ENCODE measurements around the gene CASK.
"Not testable (repeated sequence)": the region's sequence is repeated elsewhere in the genome, so short reads cannot be mapped to it uniquely, and the experiment has no call there.

The CASK gene

DNA sequence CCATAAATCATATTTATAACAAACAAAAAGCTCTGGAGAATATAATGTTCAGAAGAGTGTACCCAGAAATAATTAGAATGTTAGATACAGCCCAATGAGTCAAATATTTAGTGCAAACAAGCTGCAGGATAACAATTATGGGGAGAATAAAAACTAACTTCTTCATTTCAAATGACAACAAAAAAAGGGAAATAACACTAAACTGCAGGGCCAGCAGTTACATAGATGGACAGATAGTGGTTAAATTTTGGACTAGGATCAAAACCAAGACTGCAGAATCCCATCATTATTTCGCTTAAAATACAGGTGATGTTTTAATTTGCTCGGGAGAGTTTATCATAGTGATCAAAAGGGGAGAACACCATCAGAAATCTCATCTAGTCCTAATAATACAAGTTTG is 235.2 kb downstream of the CASK start:
- no peak for DNase-seq

DNA sequence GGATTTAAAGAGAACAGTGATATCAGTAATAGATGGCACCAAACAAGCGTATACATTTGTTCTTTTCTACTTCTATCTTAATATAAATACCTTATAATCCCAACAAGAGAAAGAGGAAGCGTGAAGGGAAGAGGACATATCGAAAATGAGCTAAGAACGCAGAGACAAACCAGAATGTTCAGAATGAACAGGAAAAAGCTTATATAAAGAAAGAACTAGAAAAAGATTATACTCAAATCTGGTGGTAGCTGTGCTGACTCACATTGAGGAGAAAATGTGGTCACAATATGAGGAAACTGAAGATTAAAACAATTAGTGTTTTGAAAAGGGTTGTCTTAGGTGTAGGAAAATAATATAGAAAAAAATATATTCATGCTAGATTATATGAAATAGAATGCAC is 236.6 kb downstream of the CASK start:
- DNase-seq = no peak

DNA sequence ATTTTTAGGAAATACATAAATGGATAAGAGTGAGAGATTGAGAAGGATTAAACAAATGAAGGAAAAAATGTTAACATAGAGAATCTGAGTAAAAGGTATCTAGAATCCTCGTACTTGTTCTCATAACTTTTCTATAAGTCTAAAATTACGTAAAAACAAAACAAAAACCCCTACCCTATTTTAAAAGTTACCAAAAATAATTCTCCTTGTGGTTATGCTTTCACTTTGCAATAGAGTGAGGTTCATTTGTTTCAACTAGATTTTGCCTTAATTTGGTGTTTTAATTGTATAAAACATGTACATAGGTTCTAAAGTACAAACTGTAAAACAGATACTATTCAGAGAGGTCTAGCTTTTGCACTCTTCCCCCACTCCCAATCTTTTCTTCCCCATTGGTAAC is 238.4 kb downstream of the CASK start:
- no peak for DNase-seq

DNA sequence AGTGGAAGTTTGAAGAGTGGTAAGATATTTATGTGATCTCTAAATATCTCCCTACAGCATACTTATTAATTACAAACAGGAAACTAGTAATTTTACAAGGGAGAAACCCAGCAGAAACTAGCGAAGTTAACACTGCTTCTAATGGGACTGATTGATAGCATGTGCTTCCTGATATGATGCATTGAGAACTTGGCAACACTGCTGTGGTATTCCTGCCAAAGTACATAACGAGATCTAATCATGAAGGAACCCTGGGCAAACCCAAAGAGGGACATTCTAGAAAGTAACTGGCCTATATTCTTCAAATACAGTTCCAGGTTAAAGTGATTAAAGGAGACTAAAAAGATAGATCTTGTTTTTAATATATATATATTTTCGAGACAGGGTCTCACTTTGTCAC is 239.2 kb downstream of the CASK start:
- DNase-seq = no peak

DNA sequence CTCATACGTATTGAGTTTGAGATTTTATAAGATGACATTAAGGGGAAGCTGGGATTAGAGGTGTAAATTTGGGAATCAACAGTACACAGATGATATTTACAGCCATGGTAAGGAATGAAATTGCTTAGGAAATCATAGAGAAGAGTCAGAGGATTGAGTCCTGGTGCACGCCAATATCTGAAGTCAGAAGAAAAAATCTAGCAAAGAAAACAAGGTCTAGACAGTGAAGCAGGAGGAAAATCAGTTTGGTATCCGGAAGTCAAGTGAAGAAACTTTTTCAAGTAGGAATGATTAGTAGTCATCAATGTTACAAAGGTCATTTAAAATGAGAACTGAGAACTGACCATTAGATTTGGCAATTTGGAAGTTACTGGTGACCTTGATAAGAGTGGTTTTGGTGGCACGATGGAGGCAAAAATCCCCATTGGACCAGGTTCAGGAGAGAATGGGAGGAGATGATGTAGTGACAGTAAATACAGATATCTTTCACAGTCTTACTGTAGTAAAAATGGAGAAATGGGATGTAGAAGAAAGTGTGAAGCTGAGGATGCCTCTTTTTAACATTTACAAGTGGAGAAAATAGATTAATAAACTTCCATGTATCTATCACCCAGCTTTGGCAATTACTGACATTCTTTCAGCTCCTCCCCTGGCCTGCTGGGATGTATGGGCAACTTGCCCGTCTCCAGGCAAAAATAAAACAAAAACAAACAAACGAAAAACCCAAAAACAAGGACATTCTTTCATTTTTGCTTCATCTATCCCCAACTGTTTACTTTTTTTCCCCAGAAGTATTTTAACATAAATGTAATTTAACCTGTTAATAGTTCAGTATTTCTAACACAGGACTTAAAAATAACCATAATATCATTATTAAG is 245.9 kb downstream of the CASK start:
- DNase-seq = no peak

DNA sequence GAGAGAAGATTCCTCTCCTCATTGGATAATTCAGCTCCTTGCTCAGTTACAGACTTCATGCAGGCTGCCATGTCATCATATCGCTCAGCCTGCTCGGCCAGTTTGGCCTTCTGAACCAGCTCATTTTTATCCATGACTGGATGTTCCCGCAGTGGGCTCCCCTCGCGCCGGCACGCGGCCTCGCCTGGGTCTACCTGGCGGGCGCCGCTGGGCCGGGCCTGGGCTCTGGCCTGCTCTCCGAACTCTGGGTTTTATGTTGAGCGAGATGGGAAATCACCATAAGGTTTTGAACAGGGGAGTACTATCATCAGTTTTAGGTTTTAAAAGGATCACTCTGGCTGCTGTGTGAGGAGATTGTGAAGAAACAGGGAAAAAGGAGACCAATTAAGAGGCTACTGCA is 247.0 kb downstream of the CASK start:
- DNase-seq = not testable (repeated sequence)

DNA sequence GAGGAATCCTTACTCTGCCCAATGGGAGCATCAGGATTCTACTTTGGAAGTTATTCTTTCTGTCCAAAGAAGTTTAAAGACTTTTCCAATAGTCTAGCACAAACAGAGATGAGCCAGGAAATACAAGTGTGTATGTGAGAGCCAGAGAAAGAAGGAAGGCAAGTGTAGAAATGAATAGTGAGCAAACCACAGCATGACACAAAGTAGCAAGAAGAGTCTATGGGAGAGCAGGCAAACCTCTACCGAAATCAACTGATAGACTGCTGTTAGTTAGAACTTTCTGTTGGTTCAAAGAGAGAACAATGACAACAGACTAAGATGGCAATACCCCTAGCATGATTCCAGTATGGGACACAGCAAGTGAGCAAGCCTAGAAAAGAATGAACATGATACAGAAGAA is 250.7 kb downstream of the CASK start:
- no peak for DNase-seq

DNA sequence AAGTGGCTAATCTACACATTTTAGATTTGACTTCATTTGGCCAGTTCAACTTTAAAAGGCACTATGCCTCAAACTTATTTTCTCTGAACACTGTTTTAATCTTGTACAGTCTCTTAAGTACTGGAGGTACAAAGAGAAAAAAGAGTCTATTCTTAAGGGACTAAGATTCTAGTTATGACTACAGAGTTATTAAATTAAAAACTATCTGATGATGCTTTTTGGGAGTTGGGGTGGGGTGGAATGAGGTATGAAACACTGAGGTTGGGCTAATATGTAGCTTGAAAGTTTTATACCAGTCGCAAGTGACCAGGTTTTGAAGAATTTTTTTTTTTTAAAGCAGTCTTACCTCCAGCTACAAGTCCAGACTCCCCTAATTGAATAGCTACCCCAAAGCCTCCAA is 252.3 kb downstream of the CASK start:
- DNase-seq = no peak

DNA sequence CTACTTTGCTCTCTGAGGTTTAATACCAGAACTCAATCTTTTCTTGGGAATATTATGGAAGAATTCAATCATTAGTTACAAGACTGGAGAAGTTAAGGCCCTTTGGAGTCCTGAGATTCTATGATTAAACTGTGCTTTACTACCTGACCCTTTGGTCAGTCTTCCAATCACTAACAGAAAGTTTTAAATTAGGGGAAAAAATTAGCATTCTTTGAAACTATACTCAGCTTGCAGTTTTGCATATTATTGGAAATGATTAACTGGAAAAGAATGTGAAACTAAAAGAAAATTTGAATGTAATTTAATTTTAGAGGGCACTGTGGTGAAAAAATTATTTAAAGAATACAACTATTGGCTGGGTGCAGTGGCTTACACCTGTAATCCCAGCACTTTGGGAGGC is 253.2 kb downstream of the CASK start:
- no peak for DNase-seq

DNA sequence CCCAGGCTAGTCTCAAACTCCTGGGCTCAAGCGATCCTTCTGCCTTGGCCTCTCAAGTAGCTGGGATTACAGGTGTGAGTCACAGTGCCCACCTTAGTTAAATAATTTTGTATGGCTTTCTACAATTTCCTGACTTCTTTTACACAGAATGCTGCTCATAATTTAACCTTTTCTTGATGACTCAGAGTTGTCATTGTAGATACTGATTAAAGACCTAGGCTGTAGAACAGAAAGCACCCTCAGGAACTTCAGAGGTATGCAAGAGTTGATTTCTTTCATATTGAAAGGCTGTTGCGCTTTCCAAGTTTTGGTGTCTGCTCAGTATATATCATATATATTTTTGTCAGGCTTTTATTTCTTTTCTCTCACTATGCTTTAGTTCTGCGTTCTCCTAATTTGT is 255.7 kb downstream of the CASK start:
- DNase-seq = no peak

DNA sequence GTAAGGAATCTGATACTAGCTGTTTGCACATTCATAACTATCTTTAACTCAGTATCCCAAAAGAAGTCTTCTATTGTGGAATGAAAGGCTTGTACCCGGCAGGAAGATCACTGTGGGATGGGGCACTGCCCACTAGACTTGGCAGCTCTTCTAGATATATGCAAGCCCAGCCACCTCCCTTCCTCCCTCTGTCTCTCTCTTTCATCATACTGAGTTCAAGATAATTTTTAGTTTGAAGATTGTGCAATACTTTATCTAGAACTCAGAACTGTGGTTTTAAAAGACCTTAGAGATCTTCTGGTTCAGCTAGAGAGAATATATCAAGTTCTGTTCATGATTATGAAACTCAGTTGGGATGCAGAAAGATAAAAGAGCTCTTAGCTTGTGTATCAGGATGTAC is 257.1 kb downstream of the CASK start:
- DNase-seq = no peak

DNA sequence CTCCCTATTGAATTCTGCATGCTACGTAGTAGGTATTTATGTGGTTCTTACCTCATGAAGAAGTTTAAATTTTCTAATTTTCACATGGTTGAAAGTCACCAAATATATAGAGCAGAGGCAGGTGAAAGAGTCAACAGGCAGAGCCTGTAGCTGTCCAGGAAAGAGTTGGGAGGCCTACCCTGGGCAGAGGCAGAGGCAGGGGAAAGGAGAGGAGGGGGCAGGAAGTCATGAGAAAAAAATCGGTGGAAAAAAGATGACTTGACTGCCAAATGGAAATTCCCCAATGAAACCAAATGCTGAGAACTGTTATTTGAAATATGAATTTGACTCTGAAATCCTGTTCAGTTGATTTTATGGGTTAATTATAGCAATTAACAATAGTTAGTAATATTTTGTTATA is 257.7 kb downstream of the CASK start:
- DNase-seq = no peak

DNA sequence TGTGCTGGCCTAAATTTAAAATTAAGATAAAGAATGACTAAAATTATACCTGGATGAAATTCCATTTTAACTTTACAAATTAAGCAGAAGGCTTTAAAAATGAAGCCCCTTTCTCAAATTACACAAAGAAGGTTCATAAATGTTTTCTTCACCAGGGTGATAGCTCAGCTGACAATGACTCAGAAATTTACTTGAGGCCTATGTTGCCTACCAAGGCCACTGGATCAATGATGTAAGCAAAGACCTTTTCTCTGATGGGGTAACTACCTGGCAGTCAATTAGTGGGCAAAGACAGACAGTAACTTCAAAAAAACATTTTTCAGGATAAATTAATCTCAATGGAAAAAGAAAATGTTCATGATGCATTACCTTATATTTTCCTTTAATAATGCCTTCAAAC is 258.4 kb downstream of the CASK start:
- DNase-seq = no peak

DNA sequence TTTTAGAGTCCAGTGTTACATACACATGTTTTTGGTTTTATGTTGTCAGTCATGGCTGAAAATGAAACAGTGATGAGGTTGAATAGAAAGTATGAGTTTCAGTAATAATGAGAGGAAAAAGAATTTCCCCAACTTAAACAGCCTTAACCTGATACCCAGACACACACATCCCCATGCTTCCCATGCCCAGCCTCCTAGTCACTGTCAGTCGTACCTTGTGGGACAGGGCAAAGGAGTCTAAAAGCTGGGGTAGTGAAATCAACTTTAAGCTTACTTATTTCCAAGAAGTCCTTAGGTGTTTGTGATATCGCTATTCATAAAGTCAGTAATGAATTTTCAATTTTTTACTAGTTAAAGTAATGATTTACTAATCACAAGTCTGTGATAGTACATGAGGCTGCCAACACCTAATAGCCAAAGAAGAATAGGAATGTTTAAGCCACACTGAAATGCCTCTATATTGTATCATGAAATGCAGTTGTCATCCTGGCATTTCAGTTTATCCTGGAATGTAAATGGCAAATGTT is 258.9 kb downstream of the CASK start:
- no peak for DNase-seq

DNA sequence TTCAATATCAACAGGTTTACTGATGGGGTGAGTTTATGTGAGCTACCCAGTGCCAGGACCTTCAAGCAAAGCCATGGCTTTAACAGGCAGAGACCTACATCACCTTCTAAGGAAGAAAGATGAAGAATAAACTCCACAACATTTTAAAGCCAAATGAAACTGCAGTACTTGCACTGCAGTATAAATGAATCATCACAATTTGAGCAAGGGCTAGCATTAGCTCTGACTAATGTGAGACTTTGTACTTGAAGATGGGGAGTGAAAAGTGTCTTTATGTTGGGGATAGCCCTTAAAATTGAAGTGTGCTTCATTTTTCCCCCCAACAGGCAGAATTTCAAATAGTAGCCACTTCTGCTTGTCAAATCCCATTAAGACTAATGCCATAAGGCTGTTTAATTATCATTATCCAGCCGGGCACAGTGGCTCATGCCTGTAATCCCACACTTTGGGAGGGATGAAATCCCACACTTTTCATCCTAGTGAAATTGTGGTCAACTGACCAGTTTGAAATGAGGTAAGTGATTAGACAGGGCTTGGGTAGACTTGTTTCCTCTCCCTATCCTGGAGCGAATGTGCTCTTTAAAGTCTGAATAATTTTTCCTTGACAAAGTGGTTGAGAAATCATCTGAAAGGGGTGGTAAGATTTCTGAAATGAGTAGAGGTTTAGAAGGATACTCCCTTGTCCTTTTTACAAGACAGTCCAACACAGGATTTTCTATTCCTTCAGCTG is 261.8 kb downstream of the CASK start:
- no peak for DNase-seq

DNA sequence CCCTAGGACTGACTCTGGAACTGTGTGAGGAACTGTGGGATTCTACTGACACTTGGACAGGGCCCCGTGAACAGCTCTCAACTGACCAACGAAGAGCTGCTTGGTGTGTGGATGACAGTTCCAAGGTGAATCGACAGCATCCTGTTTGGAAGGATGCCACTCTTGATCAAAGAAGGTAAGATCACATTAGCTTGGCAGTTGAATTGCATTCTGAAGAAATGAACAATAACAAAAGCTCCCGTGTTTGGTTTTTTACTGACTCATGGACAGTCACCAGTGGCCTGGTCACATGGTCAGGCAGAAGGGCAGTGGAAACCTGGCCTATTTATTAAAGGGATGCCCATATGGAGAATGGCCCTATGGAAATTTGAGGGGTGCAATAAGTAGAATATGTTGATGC is 267.7 kb downstream of the CASK start:
- no peak for DNase-seq

DNA sequence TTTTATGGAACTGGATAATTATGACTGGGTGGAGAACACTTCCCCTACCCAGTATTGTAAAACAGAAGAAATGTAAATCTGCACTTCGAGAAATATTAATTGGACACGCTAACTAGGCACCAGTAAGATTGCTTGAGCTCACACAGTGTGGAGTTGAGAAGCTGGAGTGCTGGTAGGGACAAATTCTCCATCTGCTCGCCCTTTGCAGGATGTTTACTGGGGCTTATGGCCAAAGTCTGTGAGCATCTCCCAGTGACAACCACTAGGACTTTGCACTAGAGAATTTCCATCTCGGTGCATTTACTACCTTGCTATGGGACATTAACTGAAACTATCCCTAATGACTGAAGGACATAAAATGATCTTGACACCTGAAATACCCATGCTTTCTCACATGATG is 268.3 kb downstream of the CASK start:
- DNase-seq = no peak

DNA sequence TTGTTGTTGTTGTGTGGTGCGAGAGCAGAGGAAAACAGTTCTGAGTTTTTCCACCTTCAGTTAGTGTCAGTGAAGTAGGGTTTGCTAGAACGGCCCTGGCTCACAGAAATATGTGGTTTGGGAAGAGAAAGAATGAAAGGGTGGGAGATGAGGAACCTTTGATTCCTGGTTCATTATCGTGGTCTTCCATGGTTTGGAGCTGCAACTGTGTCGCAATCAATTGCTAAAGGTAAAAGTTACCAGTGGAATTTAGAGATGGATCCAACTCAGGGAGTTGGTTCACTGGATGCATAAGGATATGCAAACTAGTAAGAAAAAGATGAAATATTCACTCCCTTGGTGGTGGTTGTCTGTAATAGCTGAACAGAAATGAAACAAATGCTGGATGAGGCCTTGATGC is 270.2 kb downstream of the CASK start:
- DNase-seq = no peak

DNA sequence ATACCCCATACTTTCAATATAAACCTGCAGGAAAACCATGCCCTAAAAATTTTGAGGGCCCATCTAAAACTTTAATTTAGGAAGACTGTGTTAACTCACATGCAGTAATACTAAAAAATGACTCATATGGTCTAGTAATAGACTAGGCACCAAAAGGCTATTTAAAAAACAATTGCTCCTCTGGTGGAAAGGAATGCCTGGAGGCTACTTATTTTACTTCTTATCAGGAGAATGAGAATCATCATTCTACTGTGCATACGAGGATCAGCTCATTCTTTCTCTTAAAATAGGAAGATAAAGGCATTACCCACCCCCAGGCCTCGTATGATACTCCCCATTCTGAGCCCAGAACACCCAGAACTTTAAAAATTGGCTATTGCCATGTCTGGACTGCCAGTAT is 277.2 kb downstream of the CASK start:
- not testable (repeated sequence) for DNase-seq

DNA sequence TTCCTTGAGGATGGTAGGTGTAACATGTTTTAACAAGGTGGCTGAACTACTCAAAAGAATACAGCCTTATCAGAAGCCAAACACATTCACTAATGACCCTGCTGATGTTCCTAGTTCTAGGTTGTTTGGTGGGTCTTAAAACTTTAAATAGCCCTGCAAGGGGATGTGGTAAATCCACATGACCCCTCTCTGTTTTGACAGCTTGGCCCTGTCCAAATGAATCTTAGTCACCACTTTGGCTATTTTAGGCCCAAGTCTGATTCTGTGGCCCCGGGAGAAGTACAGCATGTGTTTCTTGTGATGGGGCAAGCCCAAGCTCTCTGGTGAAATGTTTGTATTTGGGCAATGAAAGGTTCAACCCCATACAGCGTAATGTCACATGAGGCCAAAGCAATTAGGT is 289.1 kb downstream of the CASK start:
- DNase-seq = no peak

DNA sequence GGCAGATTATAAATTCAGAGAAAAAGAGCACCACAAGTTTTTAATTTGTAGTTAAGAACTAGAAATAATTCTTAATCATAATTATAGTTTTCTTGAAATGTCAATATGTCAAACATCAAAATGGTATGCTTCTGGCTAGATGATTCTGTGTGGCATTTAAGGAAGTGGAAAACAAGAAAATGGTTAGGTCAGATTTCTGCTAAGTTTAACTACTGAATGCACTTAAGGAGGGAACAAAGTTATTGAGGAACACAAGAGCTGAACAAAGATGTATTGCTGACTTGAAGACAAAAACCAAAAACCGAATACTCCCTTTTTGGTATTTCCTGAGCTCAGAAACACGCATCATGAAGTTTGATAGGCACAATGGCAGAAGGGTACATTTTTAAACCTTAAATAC is 293.3 kb downstream of the CASK start:
- DNase-seq = no peak

DNA sequence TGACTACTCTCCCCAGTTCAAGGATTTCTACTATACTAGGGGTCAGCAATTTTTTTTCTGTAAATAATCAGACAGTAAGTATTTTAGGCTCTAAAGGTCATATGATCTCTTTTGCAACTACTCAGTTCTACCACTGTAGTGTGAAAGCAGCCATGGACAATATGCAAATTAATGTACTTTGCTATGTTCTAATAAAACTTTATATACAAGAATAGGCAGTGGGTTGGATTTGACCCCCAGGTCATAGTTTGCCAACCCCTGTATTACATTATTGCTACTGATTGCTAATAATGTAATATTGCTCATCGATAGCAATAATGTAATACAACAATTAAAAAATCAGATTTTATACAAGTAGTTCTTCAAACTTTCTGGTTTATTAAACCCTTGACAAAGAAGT is 293.8 kb downstream of the CASK start:
- DNase-seq = no peak

DNA sequence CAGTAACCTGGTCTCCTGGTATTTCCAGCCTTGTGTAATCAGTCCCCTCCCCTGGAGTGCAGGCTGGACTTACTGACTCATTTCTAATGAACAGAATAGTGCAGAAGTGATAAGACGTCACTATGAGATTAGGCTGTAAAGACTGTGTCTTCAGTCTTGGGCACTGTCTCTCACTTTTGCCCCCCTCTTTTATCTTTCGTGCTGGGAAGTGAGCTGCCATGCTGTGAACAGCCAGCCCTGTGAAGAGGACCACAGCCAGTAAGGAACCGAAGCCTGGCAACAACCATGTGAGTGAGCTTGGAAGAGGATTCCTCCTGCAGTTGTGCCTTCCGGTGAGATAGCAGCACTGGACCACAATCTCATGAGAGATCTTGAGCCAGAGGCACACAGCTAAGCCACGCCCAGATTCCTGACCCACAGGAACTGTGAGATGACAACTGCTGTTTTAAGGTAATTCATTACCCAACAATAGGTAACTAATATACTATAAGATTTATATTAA is 302.1 kb downstream of the CASK start:
- no peak for DNase-seq

DNA sequence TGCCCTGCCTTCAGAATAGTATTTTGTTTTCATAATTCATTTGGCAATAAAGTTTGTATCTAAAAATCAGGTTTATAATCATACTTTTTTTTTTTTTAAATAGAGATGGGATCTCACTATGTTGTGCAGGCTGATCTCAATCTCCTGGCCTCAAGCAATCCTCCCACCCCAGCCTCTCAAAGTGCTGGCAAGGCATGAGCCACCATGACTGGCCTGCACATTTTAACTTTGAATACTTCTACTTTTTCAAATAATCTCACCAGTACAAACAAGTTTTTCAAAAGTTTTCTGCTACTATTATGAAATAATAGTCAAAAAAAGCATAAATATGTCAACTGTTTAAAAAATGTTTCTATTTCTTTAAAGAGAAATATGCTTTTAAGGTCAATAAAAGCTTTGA is 304.1 kb downstream of the CASK start:
- DNase-seq = no peak
